Endothelial cell of umbilical vein (primary cell): ENCODE results near the gene C10orf88. TPM values are rescaled to one million over a fixed set of nuclear protein-coding genes. Genes with fewer than 3 reads are reported as not detected.

Experiments
- BruUV-seq: library from RNA; stranded (reverse); fragments of 400-500 nt; replicated peaks from 2 replicates; lab custom pipeline; 2021; lab: Mats Ljungman, UMichigan
- CTCF ChIA-PET: fragments of 300-600, 350-600 bp; sonication (Branson Sonifier 250); formaldehyde crosslinking; loops from one replicate; lab custom pipeline; 2021; ENCODE audit warnings: antibody characterized with exemption, inconsistent platforms; lab: Charles Lee
- POLR2A ChIA-PET: fragments of 300-600, 350-600 bp; sonication (Branson Sonifier 250); formaldehyde crosslinking; loops from one replicate; lab custom pipeline; 2021; ENCODE audit warnings: antibody characterized with exemption, inconsistent platforms; lab: Charles Lee
- DNase-seq: peaks from one replicate; pipeline ENCODE4 v3.0.0-alpha.2; 2011; ENCODE audit warnings: low read depth, low spot score
- FAIRE-seq: peaks from 2 replicates; lab custom pipeline; 2011; peaks lifted over from hg19 to GRCh38; lab: Jason Lieb, UNC
- H2AFZ ChIP-seq: 2 replicates; pipeline ENCODE4 v1.6.0; 2012; ENCODE audit warnings: low read depth, low read length, control low read depth, inconsistent platforms
- H3K27ac ChIP-seq: 2 replicates; pipeline ENCODE4 v1.5.1; 2011; ENCODE audit warnings: low read depth, mild to moderate bottlenecking, control low read depth, low read length, moderate library complexity; ENCODE audit not compliant: insufficient read depth
- H3K27me3 ChIP-seq, 2 experiments: 2 replicates each; pipeline versions ENCODE4 v1.6.0 to v1.6.1; 2011; ENCODE audit warnings: low read length in 2 of 2, mixed read lengths in 1 of 2; ENCODE audit not compliant: control insufficient read depth in 2 of 2, insufficient read depth in 2 of 2
- H3K36me3 ChIP-seq, 2 experiments: 2 replicates in 1 of 2; 3 replicates in 1 of 2; pipeline ENCODE4 v1.5.1; 2011; ENCODE audit warnings: low read length in 2 of 2, mild to moderate bottlenecking in 1 of 2, moderate library complexity in 1 of 2; ENCODE audit not compliant: control insufficient read depth in 2 of 2, insufficient read depth in 2 of 2; ENCODE audit errors: extremely low read depth in 1 of 2
- H3K4me1 ChIP-seq: 3 replicates; pipeline ENCODE4 v1.5.1; 2011; ENCODE audit warnings: mild to moderate bottlenecking, low read length; ENCODE audit not compliant: control insufficient read depth, insufficient read depth; ENCODE audit errors: extremely low read depth
- H3K4me2 ChIP-seq: 2 replicates; pipeline ENCODE4 v1.6.1; 2011; ENCODE audit warnings: low read length, control low read depth, mixed read lengths; ENCODE audit not compliant: insufficient read depth
- H3K4me3 ChIP-seq, 3 experiments: fragments of 200-600 bp in 1 of 3; sonication (generic), shearing (Covaris generic) in 1 of 3; replicated peaks in 1 of 3; 2 replicates each; pipeline ENCODE4 v1.5.1; 2011 to 2016; ENCODE audit warnings: control low read depth in 3 of 3, low read length in 3 of 3, mild to moderate bottlenecking in 2 of 3, inconsistent platforms in 1 of 3, low read depth in 1 of 3, moderate library complexity in 1 of 3; ENCODE audit not compliant: insufficient read depth in 1 of 3
- H3K79me2 ChIP-seq: 2 replicates; pipeline ENCODE4 v1.6.0; 2012; ENCODE audit warnings: low read length, inconsistent platforms; ENCODE audit not compliant: control insufficient read depth, insufficient read depth
- H3K9ac ChIP-seq: replicated peaks from 2 replicates; pipeline ENCODE3; 2011; ENCODE audit warnings: low read length, control low read depth; ENCODE audit not compliant: insufficient read depth; ENCODE audit errors: extremely low read depth
- H3K9me1 ChIP-seq: replicated peaks from 3 replicates; pipeline ENCODE4 v1.6.0; 2011; ENCODE audit warnings: mild to moderate bottlenecking, low read length; ENCODE audit not compliant: control insufficient read depth, insufficient read depth; ENCODE audit errors: extremely low read depth
- H3K9me3 ChIP-seq: replicated peaks from 2 replicates; pipeline ENCODE4 v1.5.1; 2012; ENCODE audit warnings: low read length, inconsistent platforms; ENCODE audit not compliant: control insufficient read depth, insufficient read depth
- H4K20me1 ChIP-seq: replicated peaks from 2 replicates; pipeline ENCODE3; 2011; ENCODE audit warnings: mild to moderate bottlenecking, low read length; ENCODE audit not compliant: control insufficient read depth, insufficient read depth; ENCODE audit errors: extremely low read depth
- EZH2 ChIP-seq: IDR thresholded peaks from 2 replicates; pipeline ENCODE4 v1.6.1; 2012; ENCODE audit warnings: borderline replicate concordance, low read depth, mild to moderate bottlenecking, moderate library complexity, low read length, inconsistent platforms; ENCODE audit not compliant: severe bottlenecking
- FOS ChIP-seq: IDR thresholded peaks from 2 replicates; pipeline ENCODE4 v1.6.1; 2011; ENCODE audit warnings: mild to moderate bottlenecking, low read length, moderate library complexity, borderline replicate concordance; ENCODE audit not compliant: insufficient read depth
- JUN ChIP-seq: IDR thresholded peaks from 2 replicates; pipeline ENCODE4 v1.6.1; 2011; ENCODE audit warnings: borderline replicate concordance, low read depth; ENCODE audit not compliant: insufficient read length, insufficient read depth
- POLR2A ChIP-seq: IDR thresholded peaks from 2 replicates; pipeline ENCODE4 v1.6.1; 2012; ENCODE audit warnings: low read depth, mild to moderate bottlenecking, control low read depth, low read length
- POLR2AphosphoS5 ChIP-seq: IDR thresholded peaks from 2 replicates; pipeline ENCODE4 v1.6.1; 2012; ENCODE audit warnings: low read depth, mild to moderate bottlenecking, control low read depth, low read length, moderate library complexity; ENCODE audit not compliant: insufficient read depth
- dilution Hi-C: fragments of 300-500 bp; cut with MboI; formaldehyde crosslinking; loops from one replicate; pipeline ENCODE4 v1.15.0; 2019; ENCODE audit warnings: low sequenced_read_pairs; ENCODE audit not compliant: extremely low pct_ligation_motif_present
- intact Hi-C: fragments of 100-400 bp; cut with micrococcal nuclease; formaldehyde crosslinking; loops from one replicate; pipeline ENCODE4 v1.10.0; 2022
- polyA plus RNA-seq, 4 experiments: library from polyadenylated mRNA; depleted of rRNA in 3 of 4; stranded (reverse) in 3 of 4; unstranded in 1 of 4; fragments of >200 nt; gene quantifications; 2 replicates each; pipeline versions ENCODE4 v1.2.1 to v1.2.3, GENCODE V29; 2011 to 2012; ENCODE audit warnings: missing spikeins in 1 of 4
- total RNA-seq: library from RNA; stranded (reverse); gene quantifications from 2 replicates; pipeline ENCODE4 v1.2.3, GENCODE V29; 2021
- TF ChIP-seq, protein P1 (sequence below): IDR thresholded peaks from 2 replicates; pipeline ENCODE4 v1.6.1; 2011; ENCODE audit not compliant: insufficient read depth, insufficient read length

The C10orf88 gene
- total and polyA plus RNA-seq, 2 donors (not counting 3 experiments of a cell fraction or from before 2014, with no cell fraction given), result 3.6 to 13.2 TPM

DNA sequence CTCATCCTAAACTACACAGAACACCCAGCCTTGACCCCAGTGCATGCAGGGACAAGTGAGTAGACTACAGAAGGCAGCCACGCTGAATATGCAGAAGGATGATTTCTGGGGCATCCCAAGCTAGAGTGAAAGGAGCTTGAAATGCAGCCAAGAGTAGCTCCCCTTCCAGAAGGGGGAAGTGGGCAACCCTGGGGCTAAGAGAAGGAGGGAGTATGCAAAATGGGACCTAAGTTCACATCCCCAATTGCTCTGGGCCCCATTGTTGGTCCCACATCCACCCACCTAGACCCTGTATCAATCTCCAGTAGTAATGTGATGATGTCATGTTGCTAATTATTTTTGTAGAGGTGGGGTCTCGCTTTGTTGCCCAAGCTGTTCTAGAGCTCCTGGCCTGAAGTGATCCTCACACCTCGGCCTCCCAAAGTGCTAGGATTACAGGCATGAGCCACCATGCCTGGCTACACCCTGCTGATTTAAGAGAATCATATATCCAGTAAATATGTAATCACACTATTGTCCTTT, 20.6 kb upstream of the C10orf88 start:
- ChIA-PET POLR2A (no interaction called here), CTCF (no interaction called here)
- H3K9me3 ChIP-seq, result no peaks in the 10 kb centered on the region
- no peak for DNase-seq
- H4K20me1 ChIP-seq, result no peaks in the 10 kb centered on the region
- H3K4me2 ChIP-seq, result no peak overlapping the region
- intact Hi-C loops, result no loop called here
- TF ChIP-seq POLR2AphosphoS5 (no peak), POLR2A (no peak), JUN (no peak), FOS (no peak), EZH2 (no peak)
- TF ChIP-seq, protein P1, sequence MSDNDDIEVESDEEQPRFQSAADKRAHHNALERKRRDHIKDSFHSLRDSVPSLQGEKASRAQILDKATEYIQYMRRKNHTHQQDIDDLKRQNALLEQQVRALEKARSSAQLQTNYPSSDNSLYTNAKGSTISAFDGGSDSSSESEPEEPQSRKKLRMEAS, result no peak
- H3K27me3 ChIP-seq, result peaks cover 2 to 3% of the 10 kb centered on the region in 2 experiments
- no peak overlapping the region for H3K4me3 ChIP-seq
- no peaks in the 10 kb centered on the region for H3K4me1 ChIP-seq
- dilution Hi-C loops, result no loop called here
- FAIRE-seq, result no peak
- H2AFZ ChIP-seq, result no peak overlapping the region
- no peaks in the 10 kb centered on the region for H3K9me1 ChIP-seq
- H3K9ac ChIP-seq, result no peak overlapping the region
- H3K79me2 ChIP-seq, result no peaks in the 10 kb centered on the region
- H3K36me3 ChIP-seq, result no peaks in the 10 kb centered on the region
- no peak overlapping the region for H3K27ac ChIP-seq
- BruUV-seq, result no TSS peak

DNA sequence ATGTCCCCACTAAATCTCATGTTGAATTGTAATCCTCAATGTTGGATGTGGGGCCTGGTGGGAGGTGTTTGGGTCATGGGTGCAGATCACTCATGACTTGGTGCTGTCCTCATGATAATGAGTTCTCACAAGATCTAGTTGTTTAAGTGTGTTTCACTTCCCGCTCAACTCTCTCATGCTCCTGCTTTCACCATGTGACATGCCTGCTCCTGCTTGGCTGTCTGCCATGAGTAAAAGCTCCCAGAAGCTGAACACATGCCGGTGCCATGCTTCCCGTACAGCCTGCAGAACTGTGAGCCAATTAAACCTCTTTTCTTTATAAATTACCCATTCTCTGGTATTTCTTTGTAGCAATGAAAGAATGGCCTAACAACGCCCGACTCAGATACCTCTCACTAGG, 20.0 kb upstream of the C10orf88 start:
- Histone ChIP-seq H3K27me3 (peaks cover 2 to 3% of the 10 kb centered on the region in 2 experiments), H3K9ac (no peak overlapping the region), H3K79me2 (no peaks in the 10 kb centered on the region), H3K4me3 (no peak overlapping the region), H2AFZ (no peak overlapping the region), H4K20me1 (no peaks in the 10 kb centered on the region), H3K27ac (no peak overlapping the region), H3K4me1 (no peaks in the 10 kb centered on the region), H3K9me3 (no peaks in the 10 kb centered on the region), H3K36me3 (no peaks in the 10 kb centered on the region), H3K9me1 (no peaks in the 10 kb centered on the region), H3K4me2 (no peak overlapping the region)
- no peak for DNase-seq
- ChIA-PET CTCF (no interaction called here), POLR2A (no interaction called here)
- intact Hi-C loops, result no loop called here
- no TSS peak for BruUV-seq
- FAIRE-seq, result no peak
- dilution Hi-C loops, result no loop called here
- no peak for TF ChIP-seq FOS
